Stimulated activated CD8-positive, alpha-beta memory T cell treated with anti-CD3 and anti-CD28 coated beads, Interleukin-7, amount 100 ng/mL, for 1 hour (primary cell): ENCODE data around the gene UFC1.

ENCODE experiments used
- DNase-seq, 2 donors: peaks; one replicate each; pipeline ENCODE4 v3.0.0-alpha.2; 2020; ENCODE audit warnings: low read depth in 2 of 2

The UFC1 gene

GRCh38 chr1:161192476-161193465 is 39.0 kb downstream of the UFC1 start:
- peak in 1 of 2 donors; percentile 41 for DNase-seq

DNA sequence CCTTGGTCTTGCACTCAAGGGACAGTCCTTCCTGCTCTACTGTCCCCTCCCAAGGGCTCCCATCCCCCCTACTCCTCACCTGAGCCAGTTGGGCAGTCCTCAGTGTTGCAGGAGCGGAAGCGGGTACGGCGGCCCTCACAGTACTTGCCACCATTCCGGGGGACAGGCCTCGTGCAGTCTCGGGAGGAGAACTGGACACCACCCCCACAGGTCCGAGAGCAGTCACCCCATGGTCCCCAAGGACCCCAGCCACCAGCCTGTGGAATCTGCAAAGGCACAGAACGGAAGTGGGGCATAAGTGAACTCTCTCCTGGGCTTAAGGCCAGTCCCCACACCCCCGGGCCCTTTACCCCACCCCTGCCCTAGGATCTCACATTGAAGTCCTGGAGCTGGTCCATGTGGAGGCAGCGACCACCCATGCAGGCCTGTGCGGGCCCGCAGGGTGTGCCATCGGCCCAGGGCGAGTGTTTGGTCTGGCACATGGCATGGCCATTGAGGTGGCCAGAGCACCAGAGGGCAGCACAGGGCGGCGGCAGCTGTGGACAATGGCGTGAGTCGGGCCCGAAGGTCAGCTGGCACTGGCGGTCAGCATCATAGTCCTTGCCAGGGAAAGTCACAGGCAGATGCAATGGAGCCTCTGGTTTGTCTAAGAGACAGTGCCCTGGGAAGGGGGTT is 39.9 kb downstream of the UFC1 start:
- DNase-seq: no peak

DNA sequence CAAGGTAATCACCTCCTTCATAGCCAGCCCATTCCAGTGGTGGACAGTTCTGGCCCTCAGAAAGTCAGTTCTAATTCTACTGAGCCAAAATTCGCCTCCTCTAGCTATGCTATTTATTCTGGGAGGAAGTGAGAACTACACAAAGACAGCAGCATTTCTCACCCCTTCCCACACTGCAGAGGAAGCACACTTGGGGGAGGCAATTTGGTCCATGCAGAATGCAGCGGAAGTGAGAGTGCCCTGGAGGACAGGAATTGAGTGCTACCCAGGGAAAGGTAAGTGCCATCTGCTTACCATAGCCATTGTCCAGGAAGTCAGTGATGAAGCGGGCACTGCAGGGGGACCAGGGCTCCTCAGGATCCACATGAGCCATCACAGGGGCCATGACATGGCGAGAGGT is 41.4 kb downstream of the UFC1 start:
- no peak for DNase-seq

- DNase-seq: no peak
Measured at GRCh38 chr1:161196111-161196510, 42.3 kb downstream of the UFC1 start.

GRCh38 chr1:161196521-161197451 is 43.0 kb downstream of the UFC1 start:
- DNase-seq: no peak

DNA sequence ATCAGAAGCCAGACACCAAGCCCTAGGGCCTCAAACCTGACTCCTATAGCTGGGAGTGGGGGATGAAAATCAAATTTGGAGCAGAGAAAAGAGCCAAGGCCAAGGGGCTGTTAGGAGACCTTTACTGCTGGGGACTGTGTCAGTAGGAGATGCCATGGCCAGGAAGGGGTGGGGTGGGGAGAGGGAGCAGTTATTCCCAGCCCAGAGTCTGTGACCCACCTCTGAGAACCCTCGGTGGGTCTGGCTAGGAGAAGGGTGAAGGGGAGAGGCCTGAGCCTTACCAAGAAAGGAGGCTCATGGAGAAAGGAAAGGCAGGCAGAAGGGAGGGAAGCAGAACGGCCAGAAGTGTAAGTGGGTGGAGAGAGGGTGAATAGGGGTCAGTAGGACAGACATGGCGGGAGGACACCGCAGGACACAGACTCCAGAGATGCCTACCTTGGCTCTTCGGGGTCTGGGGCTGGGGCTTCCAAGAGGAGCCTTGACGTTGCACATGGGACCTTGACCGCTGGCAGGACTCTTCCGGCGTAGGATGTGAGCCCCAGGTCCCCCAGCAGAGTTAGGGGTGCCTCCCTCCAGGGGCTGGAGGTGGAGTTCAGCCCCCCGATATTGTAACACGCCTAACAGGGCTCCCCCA is 43.9 kb downstream of the UFC1 start:
- no peak for DNase-seq

DNA sequence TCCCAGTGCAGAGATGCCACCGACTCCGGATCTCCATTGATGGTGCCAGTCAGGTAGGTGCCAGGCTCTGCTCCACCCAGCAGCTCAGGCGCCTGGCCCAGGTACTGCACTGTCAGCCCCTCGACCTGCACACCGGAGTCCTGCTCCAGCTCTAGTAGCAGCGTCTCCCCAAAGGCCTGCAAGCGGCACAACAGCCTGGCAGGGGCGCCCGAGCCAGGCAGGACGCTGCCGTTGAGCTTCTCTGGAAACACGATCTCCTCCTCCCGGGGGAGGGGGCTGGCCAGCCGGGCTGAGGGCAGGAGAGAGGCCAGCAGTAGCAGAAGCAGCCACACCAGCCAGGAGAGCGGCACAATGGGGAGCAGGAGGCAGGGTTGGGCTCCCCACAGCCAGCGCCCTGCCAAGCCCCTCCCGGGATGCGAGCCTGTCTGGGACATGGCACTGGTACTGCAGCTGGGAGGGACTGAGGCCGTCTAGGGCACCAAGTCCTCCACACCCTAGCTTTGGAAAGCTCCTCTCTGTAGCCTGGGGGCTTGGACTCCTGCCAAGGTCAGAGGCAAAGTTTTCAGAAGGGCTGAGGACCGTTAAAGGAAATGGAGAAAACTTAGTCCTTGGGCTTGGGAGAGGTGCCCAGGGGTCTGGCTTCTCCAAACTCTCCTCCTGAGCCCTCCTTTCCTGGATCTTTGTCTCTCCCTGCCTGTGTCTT is 44.6 kb downstream of the UFC1 start:
- DNase-seq: no peak

DNA sequence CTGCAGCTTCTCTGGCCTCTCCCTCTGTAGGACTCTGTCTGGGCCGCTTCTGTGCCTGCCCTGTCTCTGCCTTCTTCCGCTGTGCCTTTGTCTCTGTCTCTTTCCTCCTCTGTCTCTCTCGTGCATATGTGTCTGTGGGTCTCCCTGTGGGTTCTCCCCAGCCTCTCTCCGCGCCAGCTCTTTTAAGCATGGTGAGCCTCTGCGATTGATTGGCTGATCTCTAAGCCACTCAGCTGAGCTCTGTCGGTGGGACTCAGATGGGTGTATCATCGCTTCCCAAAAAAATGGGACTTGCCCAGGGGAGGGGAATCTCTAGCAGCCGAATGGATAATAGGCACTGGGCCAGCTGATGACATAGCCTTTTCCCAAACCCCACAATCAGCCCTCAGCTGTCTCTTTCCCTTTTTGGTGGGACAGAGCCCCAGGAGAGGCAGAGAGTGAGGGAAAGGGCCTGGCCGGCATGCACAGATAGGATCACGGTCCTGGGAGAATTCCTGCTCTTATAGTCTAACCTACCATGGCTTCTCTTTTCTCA is 45.2 kb downstream of the UFC1 start, which contains the start of gene ADAMTS4:
TSS of gene ADAMTS4 (minus strand) at position 158 of the 535 bp plus-strand sequence. CDS start 427 bp downstream, outside the sequence.
- no peak for DNase-seq

DNA sequence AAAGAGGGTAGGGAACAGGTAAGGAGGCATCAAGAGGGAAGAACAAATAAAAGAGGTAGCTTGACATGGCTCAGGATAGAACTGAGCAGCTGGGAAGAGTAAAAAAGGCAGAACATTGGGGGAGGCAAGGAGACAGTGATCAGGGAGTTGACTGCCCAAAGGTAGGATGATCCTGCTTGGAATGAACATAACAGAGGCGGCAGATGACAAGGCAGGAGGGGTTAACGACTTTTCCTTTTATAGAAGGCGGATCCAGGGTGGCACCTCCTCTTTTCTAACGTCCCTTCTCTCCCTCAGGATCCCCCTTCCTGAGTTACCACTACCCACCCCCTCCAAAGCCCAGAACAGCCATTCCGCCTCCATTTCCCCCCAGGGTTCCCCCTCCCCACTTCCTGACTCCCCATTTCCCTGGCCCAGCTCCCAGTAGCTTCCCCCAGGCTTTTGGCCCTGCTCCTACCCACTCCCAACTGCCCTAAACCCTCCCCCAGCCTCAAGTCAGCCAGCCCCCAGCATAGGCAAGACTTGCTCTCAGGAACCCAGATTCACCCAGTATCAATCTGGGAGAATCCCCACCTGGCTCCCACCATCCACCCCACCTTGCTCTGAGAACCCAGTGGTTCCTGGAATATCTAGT is 45.8 kb downstream of the UFC1 start:
- no peak for DNase-seq

DNA sequence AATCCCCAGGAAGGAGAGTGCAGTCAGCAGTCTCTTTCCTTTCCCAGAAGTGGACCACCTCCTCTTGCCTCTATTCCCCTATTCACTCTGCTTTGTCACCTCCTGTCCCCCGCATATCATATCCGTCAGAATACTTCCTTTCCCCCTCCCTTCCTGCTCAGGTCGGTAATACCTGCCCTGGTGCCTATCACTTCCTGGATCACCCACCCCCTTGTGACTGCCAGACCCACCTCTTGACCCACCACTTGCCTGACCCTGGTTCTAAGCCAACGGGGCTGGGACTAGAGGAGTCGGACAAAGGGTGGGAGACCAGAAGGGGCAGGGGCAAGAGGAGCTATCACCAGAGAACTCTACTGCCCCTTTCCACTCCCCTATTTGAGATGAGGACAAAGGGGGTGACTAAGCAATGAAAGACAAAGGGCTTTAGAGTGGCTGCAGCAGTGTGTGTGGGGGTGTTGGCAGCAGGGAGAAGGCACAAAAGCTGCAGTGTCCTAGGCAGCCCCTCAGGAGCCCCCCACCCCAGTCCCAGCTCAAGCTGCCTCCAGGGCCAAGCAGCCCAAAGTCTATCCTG is 46.7 kb downstream of the UFC1 start:
- DNase-seq: no peak

- DNase-seq: no peak
Measured at GRCh38 chr1:161200992-161201835, 47.4 kb downstream of the UFC1 start.

DNA sequence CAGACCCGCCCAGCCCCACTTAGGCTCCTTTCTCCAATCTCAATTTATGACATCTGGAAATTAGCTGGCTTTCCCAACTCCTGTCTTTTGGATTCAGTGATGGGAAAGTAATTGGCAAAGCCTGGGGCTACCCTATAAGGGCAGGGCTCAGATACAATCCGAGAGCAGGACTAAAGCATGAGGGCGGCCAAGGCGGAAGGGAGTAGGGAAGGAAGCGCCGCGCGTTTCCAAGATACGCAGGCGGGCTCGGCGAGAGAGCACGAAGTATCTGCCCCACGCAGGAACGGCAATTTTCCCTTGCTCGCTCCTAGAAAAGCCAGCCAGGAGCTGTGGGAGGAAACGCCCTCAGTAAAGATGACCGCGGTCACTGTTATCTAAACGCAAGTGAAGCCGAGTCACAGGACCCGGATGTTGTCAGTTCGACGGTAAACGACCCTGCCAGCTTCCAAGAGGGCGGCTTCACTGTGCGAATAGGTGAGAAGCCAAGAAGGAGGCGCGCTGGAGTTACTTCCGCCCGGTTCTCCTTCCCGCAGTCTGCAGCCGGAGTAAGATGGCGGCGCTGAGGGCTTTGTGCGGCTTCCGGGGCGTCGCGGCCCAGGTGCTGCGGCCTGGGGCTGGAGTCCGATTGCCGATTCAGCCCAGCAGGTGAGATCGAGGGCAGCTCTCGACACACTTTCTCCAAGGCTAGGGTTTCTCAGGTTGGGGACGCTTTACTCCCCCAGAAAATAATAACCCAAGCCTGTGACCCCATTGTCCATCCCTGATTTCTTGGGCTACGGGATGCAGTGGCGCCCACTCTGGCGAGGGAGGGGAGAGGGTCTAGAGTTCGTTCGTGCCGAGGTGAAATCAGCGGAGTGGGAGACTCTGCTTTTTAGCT is 48.3 kb downstream of the UFC1 start, which contains the start of gene NDUFS2:
TSS of gene NDUFS2 (plus strand) at position 532 of the 877 bp plus-strand sequence. CDS start at position 551, 19 bp downstream.
- peak; percentile 91 for DNase-seq

GRCh38 chr1:161206411-161207140 is 52.8 kb downstream of the UFC1 start:
- no peak for DNase-seq

GRCh38 chr1:161207173-161207572 is 53.4 kb downstream of the UFC1 start:
- DNase-seq: no peak
